ENCODE results near the gene CMKLR1.

The CMKLR1 gene

DNA sequence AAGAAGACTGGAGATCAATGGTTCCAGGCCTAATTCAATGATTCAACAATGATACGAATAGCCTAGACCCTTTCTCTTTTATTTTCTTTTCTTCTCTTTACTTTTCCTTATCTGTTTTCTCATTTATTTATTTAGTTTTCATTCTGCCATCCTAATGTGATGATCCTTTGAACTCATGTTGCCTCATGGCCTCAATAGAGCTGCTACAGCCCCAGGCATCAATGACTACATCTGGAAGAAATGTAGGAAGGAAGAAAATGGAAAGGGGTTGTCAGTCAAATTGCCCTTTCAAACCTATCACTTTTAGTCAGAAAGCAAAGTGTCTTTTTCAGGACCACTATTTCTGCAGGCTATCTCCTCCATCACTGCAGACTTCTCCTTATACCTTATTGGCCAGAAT, 69.9 kb downstream of the CMKLR1 start:
- TF ChIP-seq EZH2 (IDR thresholded peaks at IDR 0.05; ENCODE audit: borderline replicate concordance, low read length): no peak
- TF ChIP-seq, protein P1, sequence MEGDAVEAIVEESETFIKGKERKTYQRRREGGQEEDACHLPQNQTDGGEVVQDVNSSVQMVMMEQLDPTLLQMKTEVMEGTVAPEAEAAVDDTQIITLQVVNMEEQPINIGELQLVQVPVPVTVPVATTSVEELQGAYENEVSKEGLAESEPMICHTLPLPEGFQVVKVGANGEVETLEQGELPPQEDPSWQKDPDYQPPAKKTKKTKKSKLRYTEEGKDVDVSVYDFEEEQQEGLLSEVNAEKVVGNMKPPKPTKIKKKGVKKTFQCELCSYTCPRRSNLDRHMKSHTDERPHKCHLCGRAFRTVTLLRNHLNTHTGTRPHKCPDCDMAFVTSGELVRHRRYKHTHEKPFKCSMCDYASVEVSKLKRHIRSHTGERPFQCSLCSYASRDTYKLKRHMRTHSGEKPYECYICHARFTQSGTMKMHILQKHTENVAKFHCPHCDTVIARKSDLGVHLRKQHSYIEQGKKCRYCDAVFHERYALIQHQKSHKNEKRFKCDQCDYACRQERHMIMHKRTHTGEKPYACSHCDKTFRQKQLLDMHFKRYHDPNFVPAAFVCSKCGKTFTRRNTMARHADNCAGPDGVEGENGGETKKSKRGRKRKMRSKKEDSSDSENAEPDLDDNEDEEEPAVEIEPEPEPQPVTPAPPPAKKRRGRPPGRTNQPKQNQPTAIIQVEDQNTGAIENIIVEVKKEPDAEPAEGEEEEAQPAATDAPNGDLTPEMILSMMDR (IDR thresholded peaks at IDR 0.05; ENCODE audit: low read length): no peak
- no peaks in the 10 kb centered on the region for H3K4me1 ChIP-seq (ENCODE audit: insufficient read depth, low read length, severe bottlenecking)
- H3K36me3 ChIP-seq (ENCODE audit: insufficient read depth, low read length): no peaks in the 10 kb centered on the region
- H3K9ac ChIP-seq (ENCODE audit: low read length): no peak overlapping the region
- H3K9me2 ChIP-seq (ENCODE audit: low read depth, low read length): no peaks in the 10 kb centered on the region
- H3K79me2 ChIP-seq (ENCODE audit: insufficient read depth, low read length): no peaks in the 10 kb centered on the region
- H3K27ac ChIP-seq (ENCODE audit: low read depth, low read length, poor library complexity, severe bottlenecking): no peak overlapping the region
- H3K4me2 ChIP-seq (ENCODE audit: low read length): no peak overlapping the region
- no peak overlapping the region for H3K4me3 ChIP-seq (ENCODE audit: low read depth, low read length, poor library complexity, severe bottlenecking)
- no peaks in the 10 kb centered on the region for H4K20me1 ChIP-seq (ENCODE audit: insufficient read depth, low read length)
- H3F3A ChIP-seq (ENCODE audit: insufficient read depth, low read length): no peaks in the 10 kb centered on the region
- H2AFZ ChIP-seq (ENCODE audit: low read length): no peak overlapping the region
- H3K27me3 ChIP-seq (ENCODE audit: insufficient read depth, low read length): no peaks in the 10 kb centered on the region
- no peaks in the 10 kb centered on the region for H3K9me3 ChIP-seq (ENCODE audit: low read length)

DNA sequence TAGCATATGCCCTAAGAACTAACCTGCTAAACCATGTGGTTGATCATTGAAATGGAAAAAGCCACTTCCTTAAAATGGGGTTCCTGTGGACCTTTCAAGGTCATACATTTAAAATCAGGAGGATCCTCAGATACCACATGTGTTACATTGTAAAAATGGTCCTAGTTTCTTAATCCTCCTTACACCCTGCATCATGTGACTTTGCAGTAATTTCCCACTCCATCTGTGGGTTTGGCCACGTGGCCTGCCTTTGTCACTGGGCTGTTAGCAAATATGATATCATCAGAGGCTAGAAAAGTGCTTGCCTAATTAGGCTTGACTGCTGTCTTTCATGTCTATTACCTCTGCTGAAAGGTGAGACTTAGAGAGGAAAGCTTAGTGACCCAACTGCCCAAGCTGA, 70.7 kb downstream of the CMKLR1 start:
- Histone ChIP-seq H3K27me3 (ENCODE audit: insufficient read depth, low read length) (no peaks in the 10 kb centered on the region), H3F3A (ENCODE audit: insufficient read depth, low read length) (no peaks in the 10 kb centered on the region), H3K36me3 (ENCODE audit: insufficient read depth, low read length) (no peaks in the 10 kb centered on the region), H3K79me2 (ENCODE audit: insufficient read depth, low read length) (no peaks in the 10 kb centered on the region), H3K9me3 (ENCODE audit: low read length) (no peaks in the 10 kb centered on the region), H3K4me3 (ENCODE audit: low read depth, low read length, poor library complexity, severe bottlenecking) (no peak overlapping the region), H3K9me2 (ENCODE audit: low read depth, low read length) (no peaks in the 10 kb centered on the region), H3K27ac (ENCODE audit: low read depth, low read length, poor library complexity, severe bottlenecking) (no peak overlapping the region), H3K4me2 (ENCODE audit: low read length) (no peak overlapping the region), H3K4me1 (ENCODE audit: insufficient read depth, low read length, severe bottlenecking) (no peaks in the 10 kb centered on the region), H3K9ac (ENCODE audit: low read length) (no peak overlapping the region), H2AFZ (ENCODE audit: low read length) (no peak overlapping the region), H4K20me1 (ENCODE audit: insufficient read depth, low read length) (no peaks in the 10 kb centered on the region)
- TF ChIP-seq, protein P1 (IDR thresholded peaks at IDR 0.05; ENCODE audit: low read length): no peak
- no peak for TF ChIP-seq EZH2 (IDR thresholded peaks at IDR 0.05; ENCODE audit: borderline replicate concordance, low read length)

DNA sequence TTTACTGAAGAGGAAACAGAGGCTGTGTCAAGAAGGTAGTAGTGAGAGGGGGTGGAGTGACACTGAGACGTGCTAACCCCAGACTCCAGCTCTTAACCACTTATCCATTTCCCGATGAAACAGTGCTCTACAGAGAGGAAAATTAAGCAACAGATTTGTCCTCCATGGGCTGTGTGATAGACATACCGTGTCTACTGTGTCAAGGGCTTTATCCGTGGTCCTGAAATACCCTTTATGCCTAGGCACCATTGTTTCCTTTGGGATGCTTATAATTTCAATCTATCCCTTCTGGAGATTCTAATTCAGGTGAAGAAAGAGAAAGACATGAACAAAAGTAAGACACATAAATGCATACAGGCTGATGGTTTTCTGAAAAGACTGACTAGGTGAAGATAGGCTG, 71.7 kb downstream of the CMKLR1 start:
- TF ChIP-seq, protein P1 (IDR thresholded peaks at IDR 0.05; ENCODE audit: low read length): no peak
- TF ChIP-seq EZH2 (IDR thresholded peaks at IDR 0.05; ENCODE audit: borderline replicate concordance, low read length): no peak

More for the DNA sequence above, 71.7 kb downstream of the CMKLR1 start:
- no peaks in the 10 kb centered on the region for H4K20me1 ChIP-seq (ENCODE audit: insufficient read depth, low read length)
- no peak overlapping the region for H3K4me3 ChIP-seq (ENCODE audit: low read depth, low read length, poor library complexity, severe bottlenecking)
- H3K36me3 ChIP-seq (ENCODE audit: insufficient read depth, low read length): no peaks in the 10 kb centered on the region
- H2AFZ ChIP-seq (ENCODE audit: low read length): no peak overlapping the region
- no peak overlapping the region for H3K27ac ChIP-seq (ENCODE audit: low read depth, low read length, poor library complexity, severe bottlenecking)
- H3K9ac ChIP-seq (ENCODE audit: low read length): no peak overlapping the region
- H3K4me1 ChIP-seq (ENCODE audit: insufficient read depth, low read length, severe bottlenecking): no peaks in the 10 kb centered on the region
- H3K79me2 ChIP-seq (ENCODE audit: insufficient read depth, low read length): no peaks in the 10 kb centered on the region
- H3F3A ChIP-seq (ENCODE audit: insufficient read depth, low read length): no peaks in the 10 kb centered on the region
- H3K9me2 ChIP-seq (ENCODE audit: low read depth, low read length): no peaks in the 10 kb centered on the region
- no peaks in the 10 kb centered on the region for H3K27me3 ChIP-seq (ENCODE audit: insufficient read depth, low read length)
- H3K4me2 ChIP-seq (ENCODE audit: low read length): no peak overlapping the region
- H3K9me3 ChIP-seq (ENCODE audit: low read length): no peaks in the 10 kb centered on the region
